Nucleus accumbens (tissue), 56 donors: Measurements from ENCODE around the gene PPFIA1.
"Not testable (repeated sequence)": the region's sequence is repeated elsewhere in the genome, so short reads cannot be mapped to it uniquely, and the experiment has no call there.

Source experiments
- DNase-seq, 56 donors: peaks; one replicate each; lab custom pipeline; 2025; lab: John Stamatoyannopoulos, UW

Gene PPFIA1

DNA sequence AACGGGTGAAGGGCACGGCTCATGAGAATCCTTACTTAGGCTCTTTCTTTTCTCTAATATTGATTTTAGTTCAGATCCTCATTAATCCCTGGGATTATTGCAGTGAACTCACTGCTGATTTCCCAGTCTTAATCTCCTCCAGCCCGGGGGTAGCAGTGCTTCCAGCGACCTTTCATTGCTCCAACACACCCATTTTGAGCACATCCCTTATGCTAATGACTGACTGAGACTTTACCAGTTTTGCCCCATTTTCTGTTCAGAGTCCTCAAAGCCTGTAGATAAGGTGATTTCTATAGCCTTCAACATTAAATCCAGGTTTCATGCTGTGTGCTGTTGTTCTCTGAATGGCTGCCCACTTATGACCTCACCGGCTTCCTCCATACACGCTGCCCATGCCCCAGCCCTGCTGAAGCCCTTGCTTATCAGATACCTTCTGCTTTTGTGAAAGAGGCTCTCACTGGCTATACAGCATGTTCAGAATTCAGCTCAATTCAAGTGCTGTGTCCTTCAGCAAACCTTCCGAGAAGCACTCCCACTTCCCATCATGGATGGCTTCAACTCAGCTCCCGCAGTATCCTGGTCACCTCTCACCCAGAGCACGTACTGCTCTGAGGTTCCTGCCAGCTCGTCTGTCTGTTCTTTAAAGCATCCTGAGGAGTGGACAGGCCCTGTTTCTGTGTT lies 49.0 kb downstream of the PPFIA1 start:
- DNase-seq: no peak

DNA sequence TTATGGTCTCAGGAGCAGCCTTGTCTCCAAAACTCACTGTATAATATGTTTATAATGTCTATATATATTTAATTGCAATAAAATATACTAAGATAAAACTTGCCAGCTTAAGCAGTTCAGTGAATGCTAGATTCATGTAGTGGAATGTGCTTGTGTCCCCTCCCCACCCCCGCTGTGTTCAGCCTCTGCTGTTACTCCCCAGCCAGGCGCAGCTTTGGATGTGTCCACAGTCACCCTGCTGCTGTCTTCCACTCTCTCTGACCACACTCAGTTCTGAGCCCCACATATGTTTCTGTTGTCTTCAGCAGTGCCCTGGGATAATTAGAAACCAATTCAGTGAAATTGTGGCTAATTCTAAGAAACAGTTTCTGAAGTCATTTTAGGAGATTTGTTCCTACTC lies 52.2 kb downstream of the PPFIA1 start:
- DNase-seq: no peak

DNA sequence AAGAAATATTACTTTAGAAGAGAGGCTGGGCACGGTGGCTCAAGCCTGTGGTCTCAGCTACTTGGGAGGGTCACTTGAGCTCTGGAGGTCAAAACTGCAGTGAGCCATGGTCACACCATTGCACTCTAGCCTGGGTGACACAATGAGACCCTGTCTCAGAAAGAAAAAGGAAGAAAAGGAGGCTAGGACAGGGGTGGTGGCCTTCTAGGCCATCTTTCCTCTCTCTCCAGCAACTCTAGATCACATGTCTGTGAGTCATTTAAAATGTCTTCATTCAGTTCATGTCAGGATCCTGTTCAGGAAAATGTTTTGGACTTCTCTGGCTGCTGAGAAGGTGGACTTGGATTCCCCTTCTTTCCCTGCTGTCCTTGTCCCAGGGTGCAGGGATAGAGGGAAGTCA lies 53.3 kb downstream of the PPFIA1 start:
- no peak for DNase-seq

DNA sequence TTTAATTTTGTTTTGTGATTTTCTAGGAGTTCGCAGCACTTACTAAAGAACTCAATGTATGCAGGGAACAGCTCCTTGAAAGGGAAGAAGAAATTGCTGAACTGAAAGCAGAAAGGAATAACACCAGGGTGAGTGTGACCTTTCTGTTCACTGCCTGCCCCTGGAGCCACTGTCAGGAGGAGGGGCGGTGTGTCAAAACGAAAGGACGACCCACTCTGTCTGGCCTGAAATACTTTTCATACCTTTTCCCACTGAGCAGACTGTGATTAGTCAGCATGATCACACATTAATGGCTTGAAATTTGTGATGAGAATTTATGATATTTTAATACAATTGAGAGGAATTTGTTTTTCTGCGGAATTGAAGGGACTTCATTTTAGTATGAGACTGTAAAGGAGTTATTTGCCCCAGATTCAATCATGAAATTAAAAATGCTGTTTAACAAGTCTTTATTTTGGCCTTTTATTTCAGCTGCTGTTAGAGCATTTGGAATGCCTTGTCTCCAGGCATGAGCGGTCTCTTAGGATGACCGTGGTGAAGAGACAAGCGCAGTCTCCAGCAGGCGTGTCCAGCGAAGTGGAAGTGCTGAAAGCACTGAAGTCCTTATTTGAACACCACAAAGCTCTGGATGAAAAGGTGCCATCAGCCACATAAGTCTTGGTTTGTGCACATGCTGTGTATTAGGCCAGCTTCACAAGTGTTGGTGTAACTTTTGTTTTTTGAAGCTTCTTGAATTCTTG lies 54.1 kb downstream of the PPFIA1 start:
- no peak for DNase-seq

DNA sequence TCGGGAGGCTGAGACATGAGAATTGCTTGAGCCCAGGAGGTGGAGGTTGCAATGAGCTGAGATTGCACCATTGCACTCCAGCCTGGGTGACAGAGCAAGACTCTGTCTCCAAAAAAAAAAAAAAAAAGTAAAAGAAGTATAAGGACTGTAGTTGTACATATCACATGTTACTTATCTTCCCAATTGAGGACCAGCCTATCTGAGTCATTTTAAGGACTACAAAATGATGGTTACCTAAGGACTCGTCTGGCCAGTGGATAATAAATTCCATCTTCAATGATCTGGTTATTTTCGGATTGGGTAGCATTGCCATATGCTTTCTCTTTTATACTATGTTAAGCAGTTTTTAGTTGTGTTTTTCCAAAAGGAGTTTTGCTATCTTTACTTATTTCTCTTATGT lies 55.3 kb downstream of the PPFIA1 start:
- DNase-seq: no peak

DNA sequence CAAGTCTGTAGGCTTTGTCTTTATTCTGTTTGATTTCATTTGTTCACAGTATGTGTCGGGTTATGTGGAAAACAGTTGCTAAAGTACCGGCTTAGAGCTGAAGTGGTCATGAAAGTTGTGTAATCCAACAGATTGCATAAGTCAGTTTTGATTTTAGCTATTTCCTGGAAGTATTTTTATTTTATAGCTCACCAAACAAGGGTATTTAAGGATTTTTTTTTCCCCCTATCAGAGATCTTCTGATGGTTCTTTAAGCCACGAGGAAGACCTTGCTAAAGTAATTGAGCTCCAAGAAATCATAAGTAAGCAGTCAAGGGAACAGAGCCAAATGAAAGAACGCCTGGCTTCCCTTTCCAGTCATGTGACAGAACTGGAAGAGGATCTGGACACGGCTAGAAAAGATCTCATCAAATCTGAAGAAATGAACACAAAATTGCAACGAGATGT lies 55.9 kb downstream of the PPFIA1 start:
- no peak for DNase-seq

DNA sequence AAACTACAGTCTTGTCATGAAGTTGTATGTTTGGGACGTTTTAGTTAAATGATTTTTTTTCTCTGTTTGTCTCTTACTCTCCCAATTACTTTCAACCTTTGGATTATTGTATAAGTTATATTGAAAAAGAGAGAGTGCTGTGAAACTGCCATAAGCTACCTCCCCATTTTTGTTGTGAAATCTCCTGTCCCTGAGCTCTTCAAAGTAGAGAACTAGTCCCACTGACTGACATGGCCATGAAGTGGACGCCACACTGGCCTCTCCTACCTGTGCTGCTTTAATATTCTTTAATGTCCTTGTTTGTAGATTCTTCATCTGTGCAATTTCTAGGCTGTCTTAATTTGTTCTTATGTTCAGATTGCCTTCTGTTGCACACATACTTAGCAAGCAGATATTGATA lies 56.3 kb downstream of the PPFIA1 start:
- no peak for DNase-seq

DNA sequence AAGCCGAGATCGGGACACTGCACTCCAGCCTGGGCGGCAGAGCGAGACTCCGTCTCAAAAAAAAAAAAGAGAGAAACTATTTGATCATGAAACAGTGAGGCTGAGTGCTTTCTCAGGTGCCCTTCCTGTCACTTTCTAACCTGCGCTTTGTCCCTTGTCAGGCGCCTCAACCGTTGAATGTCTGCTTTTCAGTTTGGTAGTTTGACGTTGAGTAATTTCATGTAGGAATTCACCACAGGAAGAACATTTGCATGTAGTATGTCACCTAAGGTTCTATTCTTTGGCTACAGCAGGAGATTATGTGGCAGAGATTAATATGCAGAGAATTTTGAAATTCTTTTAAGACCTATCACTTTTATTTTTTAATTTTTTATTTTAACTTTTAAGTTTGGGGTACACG lies 57.2 kb downstream of the PPFIA1 start:
- DNase-seq: no peak

DNA sequence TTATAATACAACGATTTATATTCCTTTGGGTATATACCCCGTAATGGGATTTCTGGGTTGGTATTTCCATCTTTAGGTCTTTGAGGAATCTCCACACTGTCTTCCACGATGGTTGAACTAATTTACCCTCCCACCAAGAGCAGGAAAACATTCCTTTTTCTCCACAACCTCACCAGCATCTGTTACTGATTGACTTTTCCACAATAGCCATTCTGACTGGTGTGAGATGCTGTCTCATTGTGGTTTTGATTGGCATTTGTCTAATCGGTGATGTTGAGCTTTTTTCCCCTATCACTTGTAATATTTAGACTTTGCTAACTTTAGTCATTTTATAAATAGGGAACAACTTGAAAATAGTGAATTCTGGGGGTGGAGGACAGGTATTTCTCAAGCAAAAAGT lies 58.1 kb downstream of the PPFIA1 start:
- no peak for DNase-seq

DNA sequence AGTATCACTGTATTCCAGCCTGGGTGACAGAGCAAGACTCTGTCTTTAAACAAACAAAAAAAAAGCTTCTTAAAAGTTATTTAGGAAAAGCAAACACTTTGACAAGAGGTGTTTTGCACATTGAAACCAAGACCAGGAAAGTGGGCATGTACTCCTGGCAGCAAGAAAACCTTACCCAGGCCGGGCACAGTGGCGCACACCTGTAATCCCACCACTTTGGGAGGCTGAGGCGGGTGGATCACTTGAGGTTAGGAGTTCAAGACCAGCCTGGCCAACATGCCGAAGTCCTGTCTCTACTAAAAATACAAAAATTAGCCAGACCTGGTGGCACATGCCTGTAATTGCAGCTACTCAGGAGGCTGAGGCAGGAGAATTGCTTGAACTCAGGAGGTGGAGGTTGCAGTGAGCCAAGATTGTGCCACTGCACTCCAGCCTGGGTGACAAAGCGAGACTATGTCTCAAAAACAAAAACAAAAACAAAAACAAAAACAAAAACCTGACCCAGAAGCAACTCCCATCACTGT lies 60.9 kb downstream of the PPFIA1 start:
- DNase-seq: not testable (repeated sequence)

DNA sequence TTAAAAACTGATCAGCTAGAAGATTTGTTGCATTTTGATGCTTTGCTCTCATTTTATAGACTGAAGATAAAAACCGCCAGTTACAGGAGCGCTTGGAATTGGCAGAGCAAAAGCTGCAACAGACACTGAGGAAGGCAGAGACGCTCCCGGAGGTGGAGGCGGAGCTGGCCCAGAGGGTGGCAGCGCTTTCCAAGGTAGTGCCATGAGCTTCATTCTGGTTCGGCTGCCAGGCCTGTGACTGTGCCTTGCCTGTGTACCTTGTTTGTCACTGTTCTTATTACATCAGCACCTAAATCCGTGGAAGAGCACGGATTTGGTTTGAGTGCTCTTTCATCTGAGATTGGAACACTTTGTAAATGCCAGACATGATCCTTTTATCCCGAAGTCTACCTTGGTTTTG lies 61.4 kb downstream of the PPFIA1 start:
- DNase-seq: peak in 36 of 56 donors; percentile 7 to 82 (median 33)

DNA sequence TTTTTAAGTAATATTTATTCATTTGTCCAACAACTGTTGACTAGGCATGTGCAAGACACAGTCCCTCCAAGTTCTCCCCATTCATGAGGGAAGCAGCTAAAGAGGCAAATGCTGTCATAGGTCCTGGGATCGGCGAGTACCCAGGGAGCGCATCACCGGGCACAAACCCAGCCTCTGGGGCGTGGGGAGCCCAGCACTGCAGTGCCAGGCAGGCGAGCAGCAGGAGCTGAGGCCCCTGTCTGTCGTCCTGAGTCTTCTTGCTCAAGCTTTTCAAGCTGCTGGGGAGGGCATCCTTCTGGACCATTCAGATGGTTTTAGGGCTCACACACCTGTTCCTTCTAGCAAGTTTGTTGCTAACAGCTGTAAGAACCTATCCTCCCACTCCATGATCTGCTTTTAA lies 62.1 kb downstream of the PPFIA1 start:
- DNase-seq: no peak

DNA sequence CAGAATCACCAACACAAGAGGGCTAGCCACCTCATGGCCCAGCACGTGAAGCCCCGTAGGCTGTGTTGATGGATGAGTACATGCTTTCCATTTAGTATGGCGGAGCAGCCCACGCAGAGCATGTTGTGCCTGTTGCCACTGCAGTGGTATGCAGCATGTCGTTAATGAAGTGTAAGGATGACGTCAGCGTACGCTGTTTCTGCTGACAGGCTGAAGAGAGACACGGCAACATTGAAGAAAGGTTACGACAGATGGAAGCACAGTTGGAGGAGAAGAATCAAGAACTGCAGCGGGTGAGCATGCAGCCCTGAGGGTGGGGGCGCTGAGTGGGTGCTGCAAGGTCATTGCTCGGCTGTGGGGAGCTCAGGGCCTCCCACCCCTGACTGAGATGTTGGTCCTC lies 62.8 kb downstream of the PPFIA1 start:
- DNase-seq: peak in 28 of 56 donors; percentile 7 to 73 (median 38)

DNA sequence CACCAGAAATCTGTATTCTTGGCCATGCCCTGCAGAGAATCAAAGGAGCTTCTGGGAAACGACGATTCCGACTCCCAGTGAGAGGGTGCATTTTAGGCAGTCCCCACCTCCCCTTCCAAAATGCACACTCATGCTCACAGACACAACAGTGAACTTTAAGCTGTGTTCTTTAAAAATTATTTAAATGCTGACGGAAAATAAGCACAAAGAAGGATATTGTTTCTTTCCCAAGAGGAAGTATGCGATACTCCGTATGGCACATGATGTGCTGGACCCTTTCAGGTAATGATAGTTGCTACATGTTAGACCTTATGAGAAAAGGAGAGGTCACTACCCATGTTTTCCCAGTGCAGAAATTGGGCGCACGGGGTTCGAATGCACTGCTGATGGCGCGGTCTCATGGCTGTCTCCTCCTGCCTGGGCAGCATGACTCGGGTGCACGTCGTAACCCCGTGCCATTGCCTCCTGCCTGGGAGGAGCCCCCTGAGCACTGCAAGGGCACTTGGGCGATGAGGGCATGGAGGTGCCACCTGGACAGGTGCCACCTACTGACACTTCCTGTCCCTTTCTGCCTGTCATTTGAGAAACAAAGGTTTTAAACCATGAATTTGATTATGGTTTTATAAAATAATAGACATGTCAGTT lies 64.0 kb downstream of the PPFIA1 start:
- DNase-seq: peak in 1 of 56 donors; percentile 4

DNA sequence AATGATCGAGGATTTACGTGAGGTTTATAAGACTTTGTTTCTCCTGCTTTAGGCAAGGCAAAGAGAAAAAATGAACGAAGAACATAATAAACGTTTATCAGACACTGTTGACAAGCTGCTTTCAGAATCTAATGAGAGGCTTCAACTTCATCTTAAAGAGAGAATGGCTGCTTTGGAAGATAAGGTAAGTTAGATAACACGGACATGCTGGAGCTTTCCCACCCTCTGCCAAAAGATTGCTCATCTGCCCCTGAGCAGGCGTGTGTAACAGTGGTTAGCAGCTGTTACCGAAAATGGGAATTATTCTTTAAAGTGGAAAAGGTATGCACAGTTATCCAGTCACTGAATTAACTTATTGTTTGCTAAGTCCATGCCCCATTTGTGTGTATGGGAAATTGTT lies 65.0 kb downstream of the PPFIA1 start:
- no peak for DNase-seq

DNA sequence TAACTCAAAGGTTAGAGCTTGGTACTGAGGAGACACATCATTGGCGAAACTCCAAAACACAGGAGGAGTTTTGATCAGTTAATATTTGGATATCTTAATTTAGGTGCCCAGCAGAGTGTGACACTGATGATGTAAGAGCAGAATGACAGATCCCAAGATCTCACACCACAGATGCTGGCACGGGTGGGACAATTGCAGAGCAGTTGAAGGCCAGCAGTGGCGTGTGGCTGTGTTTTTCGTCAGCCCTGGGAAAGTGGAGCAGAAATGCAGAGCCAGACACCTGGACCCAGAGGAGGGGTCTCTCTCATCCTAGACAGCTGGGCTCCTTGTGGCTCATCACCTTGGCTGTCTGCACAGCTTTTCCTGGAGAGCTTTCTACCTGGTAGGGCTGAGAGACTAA lies 68.1 kb downstream of the PPFIA1 start:
- no peak for DNase-seq

DNA sequence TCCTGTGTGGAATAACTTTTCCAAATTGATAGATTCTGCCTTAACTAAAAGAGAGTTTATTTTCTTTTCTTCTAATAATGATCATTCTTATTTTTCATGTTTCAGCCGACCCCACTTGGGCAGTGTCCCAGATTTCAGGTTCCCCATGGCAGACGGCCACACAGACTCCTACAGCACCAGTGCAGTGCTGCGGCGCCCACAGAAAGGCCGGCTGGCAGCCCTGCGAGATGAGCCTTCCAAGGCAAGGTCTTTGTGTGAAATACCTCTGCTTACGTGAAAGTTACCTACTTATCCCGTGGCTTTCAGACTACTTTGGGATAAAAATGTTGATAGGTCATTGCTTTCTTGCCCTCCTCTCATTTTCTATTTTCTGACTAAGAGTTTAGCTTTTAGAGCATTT lies 68.6 kb downstream of the PPFIA1 start:
- DNase-seq: no peak

DNA sequence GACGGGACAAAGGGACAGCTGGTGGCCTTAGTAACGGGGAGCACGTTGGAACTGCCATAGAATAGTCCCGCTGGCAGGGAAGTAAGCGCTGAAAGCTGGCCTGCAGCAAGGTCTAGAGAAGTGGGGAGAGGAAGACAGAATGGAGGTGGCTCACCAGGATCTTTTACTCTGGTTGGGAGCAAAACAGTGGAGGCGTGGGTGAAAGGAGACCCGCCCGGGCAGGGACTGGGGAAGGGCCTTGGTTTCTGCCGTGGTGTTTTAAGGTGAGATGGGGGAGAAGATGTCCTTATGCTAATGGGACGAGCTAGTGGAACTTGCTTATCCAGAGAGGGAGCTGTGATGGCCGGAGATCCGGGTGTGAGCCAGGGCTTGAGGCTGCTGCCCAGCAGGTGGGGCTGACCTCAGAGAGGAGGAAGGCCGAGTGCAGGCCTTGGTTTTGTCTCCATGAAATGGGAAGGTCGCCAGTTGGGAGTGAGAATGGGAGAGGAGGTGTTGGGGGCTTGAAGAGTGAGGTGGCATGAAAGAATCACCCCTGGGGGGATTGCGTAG lies 71.5 kb downstream of the PPFIA1 start:
- DNase-seq: no peak

DNA sequence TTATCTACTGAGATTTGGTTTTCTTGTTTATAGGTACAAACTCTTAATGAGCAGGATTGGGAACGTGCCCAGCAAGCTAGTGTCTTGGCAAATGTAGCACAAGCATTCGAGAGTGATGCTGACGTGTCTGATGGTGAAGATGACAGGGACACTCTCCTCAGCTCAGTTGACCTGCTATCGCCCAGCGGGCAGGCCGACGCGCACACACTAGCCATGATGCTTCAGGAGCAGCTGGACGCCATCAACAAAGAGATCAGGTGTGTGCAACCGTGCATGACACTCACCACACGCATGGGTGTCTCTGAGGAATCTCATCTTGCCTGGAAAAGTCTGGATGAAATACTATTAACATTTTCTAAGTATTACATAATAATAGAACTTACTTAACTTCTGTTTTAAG lies 73.1 kb downstream of the PPFIA1 start:
- no peak for DNase-seq

DNA sequence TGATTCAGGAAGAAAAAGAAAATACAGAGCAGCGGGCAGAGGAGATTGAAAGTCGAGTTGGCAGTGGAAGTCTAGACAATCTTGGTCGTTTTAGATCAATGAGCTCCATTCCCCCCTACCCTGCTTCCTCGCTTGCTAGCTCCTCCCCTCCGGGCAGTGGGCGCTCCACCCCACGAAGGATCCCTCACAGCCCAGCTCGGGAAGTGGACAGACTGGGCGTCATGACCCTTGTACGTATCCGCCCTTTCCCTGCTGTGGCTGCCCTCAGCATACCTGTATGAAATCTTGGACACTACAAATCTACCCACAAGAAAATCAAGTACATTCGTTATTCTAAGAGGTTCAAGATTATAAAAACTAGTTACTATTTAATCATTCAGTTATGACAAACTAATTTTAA lies 77.7 kb downstream of the PPFIA1 start:
- DNase-seq: no peak

DNA sequence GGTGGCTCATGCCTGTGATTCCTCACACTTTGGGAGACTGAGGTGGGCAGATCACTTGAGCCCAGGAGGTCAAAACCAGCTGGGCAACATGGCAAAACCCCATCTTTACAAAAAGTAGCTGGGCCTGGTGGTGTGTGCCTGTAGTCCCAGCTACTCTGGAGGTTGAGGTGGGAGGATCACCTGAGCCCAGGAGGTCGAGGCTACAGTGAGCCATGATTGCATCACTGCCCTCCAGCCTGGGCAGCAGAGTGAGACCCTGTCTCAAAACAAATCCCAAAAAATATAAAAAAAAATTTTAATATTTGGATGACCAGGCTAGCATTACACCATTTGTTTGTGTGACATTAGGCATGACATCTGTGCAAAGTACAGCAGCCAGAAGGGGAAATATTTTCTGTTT lies 78.1 kb downstream of the PPFIA1 start:
- no peak for DNase-seq
